Anterior cingulate cortex (tissue), 58 donors: Measurements from ENCODE around the gene FBXW8.

Source experiments
- DNase-seq, 58 donors: peaks; one replicate each; lab custom pipeline; 2025; lab: John Stamatoyannopoulos, UW

Gene FBXW8

GRCh38 chr12:116950628-116951325 is 40.0 kb downstream of the FBXW8 start:
- DNase-seq = no peak

GRCh38 chr12:116954710-116955381 is 44.1 kb downstream of the FBXW8 start:
- DNase-seq = peak in 4 of 58 donors; percentile 3 to 19 (median 10)

- DNase-seq = no peak
These were observed 44.8 kb downstream of the FBXW8 start for GRCh38 chr12:116955382-116956021.

GRCh38 chr12:116958402-116959197 is 47.9 kb downstream of the FBXW8 start:
- DNase-seq = no peak

- DNase-seq = no peak
These were observed 48.4 kb downstream of the FBXW8 start for GRCh38 chr12:116959198-116959460.

- no peak for DNase-seq
These were observed 49.2 kb downstream of the FBXW8 start for GRCh38 chr12:116959845-116960514.

GRCh38 chr12:116962197-116962596 is 51.4 kb downstream of the FBXW8 start:
- no peak for DNase-seq

GRCh38 chr12:116962783-116963356 is 52.1 kb downstream of the FBXW8 start:
- DNase-seq = no peak

GRCh38 chr12:116964054-116965050 is 53.6 kb downstream of the FBXW8 start:
- DNase-seq = no peak

- no peak for DNase-seq
These were observed 58.2 kb downstream of the FBXW8 start for GRCh38 chr12:116968986-116969385.

- peak in 12 of 58 donors; percentile 0 to 56 (median 10) for DNase-seq
These were observed 59.1 kb downstream of the FBXW8 start for GRCh38 chr12:116969615-116970585.

GRCh38 chr12:116971222-116971621 is 60.5 kb downstream of the FBXW8 start:
- DNase-seq = no peak

- no peak for DNase-seq
These were observed 65.1 kb downstream of the FBXW8 start for GRCh38 chr12:116975779-116976393.

- no peak for DNase-seq
These were observed 67.0 kb downstream of the FBXW8 start for GRCh38 chr12:116977465-116978380.

GRCh38 chr12:116978791-116979508 is 68.2 kb downstream of the FBXW8 start:
- DNase-seq = no peak
